ENCODE data around the gene MBOAT7.
"Not testable (repeated sequence)": the region's sequence is repeated elsewhere in the genome, so short reads cannot be mapped to it uniquely, and the experiment has no call there.

Gene MBOAT7

GRCh38 chr19:54190503-54191010 lies 1.2 kb upstream of the MBOAT7 start:
- FAIRE-seq (no peak), DNase-seq (ENCODE audit: insufficient read length, low spot score) (peak; percentile 87)

GRCh38 chr19:54189735-54190502 lies 539 bp upstream of the MBOAT7 start:
- FAIRE-seq: peak; percentile 98
- peak; percentile 88 for DNase-seq (ENCODE audit: insufficient read length, low spot score)

GRCh38 chr19:54188215-54188871 lies 1.0 kb downstream of the MBOAT7 start:
- DNase-seq (ENCODE audit: insufficient read length, low spot score): no peak
- FAIRE-seq: no peak

- no peak for FAIRE-seq
- no peak for DNase-seq (ENCODE audit: insufficient read length, low spot score)
Observed at GRCh38 chr19:54186934-54187381, 2.4 kb downstream of the MBOAT7 start.

GRCh38 chr19:54186351-54186750 lies 3.0 kb downstream of the MBOAT7 start:
- no peak for DNase-seq (ENCODE audit: insufficient read length, low spot score)
- no peak for FAIRE-seq

- DNase-seq (ENCODE audit: insufficient read length, low spot score): no peak
- FAIRE-seq: no peak
Observed at GRCh38 chr19:54183431-54183830, 5.9 kb downstream of the MBOAT7 start.

GRCh38 chr19:54181894-54182293 lies 7.5 kb downstream of the MBOAT7 start:
- FAIRE-seq; DNase-seq (ENCODE audit: insufficient read length, low spot score): not testable (repeated sequence)

- DNase-seq (ENCODE audit: insufficient read length, low spot score) (no peak), FAIRE-seq (no peak)
Observed at GRCh38 chr19:54180691-54181091, 8.7 kb downstream of the MBOAT7 start.

- DNase-seq (ENCODE audit: insufficient read length, low spot score) (no peak), FAIRE-seq (peak; percentile 20)
Observed at GRCh38 chr19:54179921-54180461, 9.4 kb downstream of the MBOAT7 start.

GRCh38 chr19:54179262-54179852 lies 10.0 kb downstream of the MBOAT7 start:
- FAIRE-seq (no peak), DNase-seq (ENCODE audit: insufficient read length, low spot score) (no peak)

GRCh38 chr19:54178581-54179261 lies 10.7 kb downstream of the MBOAT7 start:
- no peak for DNase-seq (ENCODE audit: insufficient read length, low spot score)
- FAIRE-seq: no peak

- FAIRE-seq: no peak
- no peak for DNase-seq (ENCODE audit: insufficient read length, low spot score)
Observed at GRCh38 chr19:54173951-54174834, 15.2 kb downstream of the MBOAT7 start.

GRCh38 chr19:54173359-54173699 lies 16.1 kb downstream of the MBOAT7 start:
- FAIRE-seq: no peak
- DNase-seq (ENCODE audit: insufficient read length, low spot score): no peak

GRCh38 chr19:54172471-54173358 lies 16.7 kb downstream of the MBOAT7 start, which contains the start of gene TMC4:
TSS of gene TMC4 (minus strand) at chr19:54173160. CDS start at chr19:54173117, 43 bp downstream.
- no peak for FAIRE-seq

GRCh38 chr19:54171736-54172431 lies 17.5 kb downstream of the MBOAT7 start:
- not testable (repeated sequence) for DNase-seq (ENCODE audit: insufficient read length, low spot score); FAIRE-seq

More at GRCh38 chr19:54172471-54173358, 16.7 kb downstream of the MBOAT7 start, which contains the start of gene TMC4:
- DNase-seq (ENCODE audit: insufficient read length, low spot score): no peak

- DNase-seq (ENCODE audit: insufficient read length, low spot score) (no peak), FAIRE-seq (no peak)
Observed at GRCh38 chr19:54169149-54169740, 20.1 kb downstream of the MBOAT7 start.

- DNase-seq (ENCODE audit: insufficient read length, low spot score) (peak; percentile 91), FAIRE-seq (peak; percentile 9)
Observed at GRCh38 chr19:54168174-54168917, 21.0 kb downstream of the MBOAT7 start.
